Thoracic aorta (tissue), 2 donors: ENCODE data around the gene NIPBL. TPM values are rescaled to one million over a fixed set of nuclear protein-coding genes. Genes with fewer than 3 reads are reported as not detected.

Experiments
- ATAC-seq: fragments of 150-250 bp; one replicate; pipeline ENCODE4 v1.8.0; 2017; ENCODE audit warnings: low read depth; ENCODE audit not compliant: insufficient number of reproducible peaks, low FRiP score
- DNase-seq: peaks from one replicate; pipeline ENCODE4 v3.0.0-alpha.2; 2020; ENCODE audit warnings: low spot score
- H3K27ac ChIP-seq, 2 donors: fragments of 200-600 bp; sonication (generic); 1 replicate in 1 of 2; 2 replicates in 1 of 2; pipeline ENCODE4 v1.5.1; 2016; ENCODE audit warnings: mild to moderate bottlenecking in 2 of 2, moderate library complexity in 2 of 2
- H3K27me3 ChIP-seq: fragments of 200-600 bp; sonication (generic); replicated peaks from 2 replicates; pipeline ENCODE4 v1.6.0; 2016; ENCODE audit warnings: mild to moderate bottlenecking; ENCODE audit not compliant: insufficient read depth
- H3K36me3 ChIP-seq: fragments of 200-600 bp; sonication (generic); one replicate; pipeline ENCODE4 v1.5.1; 2016
- H3K4me1 ChIP-seq, 2 donors: fragments of 200-600 bp; sonication (generic); 1 replicate in 1 of 2; 2 replicates in 1 of 2; pipeline versions ENCODE4 v1.5.1 to v1.6.0; 2016; ENCODE audit warnings: low read depth in 2 of 2, mild to moderate bottlenecking in 1 of 2; ENCODE audit not compliant: control insufficient read depth in 1 of 2
- H3K4me3 ChIP-seq: fragments of 200-600 bp; sonication (generic); 2 replicates; pipeline ENCODE4 v1.5.1; 2016; ENCODE audit warnings: mild to moderate bottlenecking
- H3K9me3 ChIP-seq: fragments of 200-600 bp; sonication (generic); 2 replicates; pipeline ENCODE4 v1.5.1; 2016
- CTCF ChIP-seq: fragments of 200-600 bp; sonication (generic); IDR thresholded peaks from one replicate; pipeline ENCODE4 v1.5.1; 2019; ENCODE audit warnings: antibody characterized with exemption
- total RNA-seq, 2 donors: library from RNA; depleted of rRNA; stranded (reverse); fragments of >200 nt; gene quantifications; one replicate each; pipeline versions ENCODE4 v1.1.0 to v1.2.3, GENCODE V29; 2016

NIPBL gene
- total RNA-seq, 2 donors from 2014 or later: 38.6 to 50.8 TPM

GRCh38 chr5:36883894-36884462, 7.4 kb downstream of the NIPBL start:
- ATAC-seq (no peak), DNase-seq (no peak)
- no peaks in the 10 kb centered on the region for H3K27me3 ChIP-seq
- H3K4me3 ChIP-seq: no peak overlapping the region
- no peaks in the 10 kb centered on the region for H3K36me3 ChIP-seq
- peaks cover 22 to 69% of the 10 kb centered on the region in 2 donors for H3K4me1 ChIP-seq
- TF ChIP-seq CTCF: no peak
- H3K27ac ChIP-seq: no peak overlapping the region
- no peaks in the 10 kb centered on the region for H3K9me3 ChIP-seq

GRCh38 chr5:36885149-36885548, 8.6 kb downstream of the NIPBL start:
- Histone ChIP-seq H3K36me3 (no peaks in the 10 kb centered on the region), H3K4me3 (no peak overlapping the region), H3K27me3 (no peaks in the 10 kb centered on the region), H3K9me3 (no peaks in the 10 kb centered on the region), H3K27ac (no peak overlapping the region), H3K4me1 (peaks cover 18 to 60% of the 10 kb centered on the region in 2 donors)
- ATAC-seq (no peak), DNase-seq (no peak)
- no peak for TF ChIP-seq CTCF

DNA sequence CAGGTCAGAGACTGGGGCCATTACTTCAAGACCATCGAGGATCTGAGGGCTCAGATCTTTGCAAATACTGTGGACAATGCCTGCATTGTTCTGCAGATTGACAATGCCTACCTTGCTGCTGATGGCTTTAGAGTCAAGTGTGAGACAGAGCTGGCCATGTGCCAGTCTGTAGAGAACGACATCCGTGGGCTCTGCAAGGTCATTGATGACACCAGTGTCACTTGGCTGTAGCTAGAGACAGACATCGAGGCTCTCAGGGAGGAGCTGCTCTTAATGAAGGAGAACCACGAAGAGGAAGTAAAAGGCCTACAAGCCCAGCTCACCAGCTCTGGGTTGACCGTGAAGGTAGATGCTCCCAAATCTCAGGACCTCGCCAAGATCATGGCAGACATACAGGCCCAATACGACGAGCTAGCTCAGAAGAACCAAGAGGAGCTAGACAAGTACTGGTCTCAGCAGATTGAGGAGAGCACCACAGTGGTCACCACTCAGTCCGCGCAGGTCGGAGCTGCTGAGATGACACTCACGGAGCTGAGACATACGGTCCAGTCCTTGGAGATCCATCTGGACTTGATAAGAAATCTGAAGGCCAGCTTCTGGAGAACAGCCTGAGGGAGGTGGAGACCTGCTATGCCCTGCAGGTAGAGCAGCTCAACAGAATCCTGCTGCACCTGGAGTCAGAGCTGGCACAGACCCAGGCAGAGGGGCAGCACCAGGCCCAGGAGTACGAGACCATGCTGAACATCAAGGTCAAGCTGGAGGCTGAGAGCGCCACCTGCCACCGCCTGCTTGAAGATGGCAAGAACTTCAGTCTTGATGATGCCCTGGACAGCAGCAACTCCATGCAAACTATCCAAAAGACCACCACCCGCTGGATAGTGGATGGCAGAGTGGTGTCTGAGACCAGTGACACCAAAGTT, 9.3 kb downstream of the NIPBL start:
- no peaks in the 10 kb centered on the region for H3K9me3 ChIP-seq
- H3K27me3 ChIP-seq: no peaks in the 10 kb centered on the region
- H3K36me3 ChIP-seq: no peaks in the 10 kb centered on the region
- H3K27ac ChIP-seq: no peak overlapping the region
- no peak overlapping the region for H3K4me3 ChIP-seq
- H3K4me1 ChIP-seq: peaks cover 15 to 53% of the 10 kb centered on the region in 2 donors
- DNase-seq (no peak), ATAC-seq (no peak)
- TF ChIP-seq CTCF: no peak

GRCh38 chr5:36886791-36887190, 10.2 kb downstream of the NIPBL start:
- peaks cover 9 to 43% of the 10 kb centered on the region in 2 donors for H3K4me1 ChIP-seq
- no peaks in the 10 kb centered on the region for H3K9me3 ChIP-seq
- ATAC-seq (no peak), DNase-seq (no peak)
- H3K27ac ChIP-seq: no peak overlapping the region
- no peaks in the 10 kb centered on the region for H3K27me3 ChIP-seq
- no peak overlapping the region for H3K4me3 ChIP-seq
- no peak for TF ChIP-seq CTCF
- H3K36me3 ChIP-seq: no peaks in the 10 kb centered on the region

DNA sequence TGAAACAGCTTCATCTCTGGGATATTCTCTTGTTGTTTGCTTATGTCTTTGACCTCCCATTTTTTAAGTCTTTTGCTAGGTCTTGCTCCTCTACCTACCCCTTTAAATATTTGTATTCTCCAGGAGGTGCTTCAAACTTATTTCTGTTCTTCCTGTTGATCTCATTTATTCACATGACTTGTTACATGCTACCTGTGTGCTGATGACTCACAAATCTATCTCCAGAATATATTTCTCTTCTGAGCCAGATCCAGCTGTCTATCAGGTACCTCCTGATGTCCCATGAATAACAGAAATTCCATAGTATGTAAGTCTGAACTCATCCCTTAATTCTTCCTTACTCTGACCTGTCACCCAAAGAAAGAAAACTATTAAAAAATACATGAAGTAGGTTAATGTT, 11.0 kb downstream of the NIPBL start:
- Histone ChIP-seq H3K27ac (no peak overlapping the region), H3K9me3 (no peaks in the 10 kb centered on the region), H3K27me3 (no peaks in the 10 kb centered on the region), H3K4me3 (no peak overlapping the region), H3K4me1 (peaks cover 9 to 39% of the 10 kb centered on the region in 2 donors), H3K36me3 (no peaks in the 10 kb centered on the region)
- DNase-seq: no peak
- ATAC-seq: no peak
- TF ChIP-seq CTCF: no peak
